PC-3 (cell line): ENCODE measurements around the gene STOX2.

Source experiments
- CTCF ChIP-seq: fragments of 300-600 bp; sonication (generic); conservative IDR thresholded peaks from 2 replicates; pipeline ENCODE4 v1.5.1; 2017; ENCODE audit warnings: antibody characterized with exemption, low read depth, mild to moderate bottlenecking, low read length
- EZH2 ChIP-seq: fragments of 300-600 bp; sonication (generic); IDR thresholded peaks from one replicate; pipeline ENCODE4 v1.6.1; 2017; ENCODE audit warnings: antibody characterized with exemption, mild to moderate bottlenecking, low read length; ENCODE audit not compliant: unreplicated experiment

GRCh38 chr4:183950536-183950935 is 45.4 kb downstream of the STOX2 start:
- TF ChIP-seq EZH2 (no peak), CTCF (no peak)
